GM06990 (cell line): ENCODE data around the gene ZC3H18.

Source experiments
- DNase-seq: peaks from one replicate; pipeline ENCODE4 v3.0.0-alpha.2; 2011; ENCODE audit not compliant: insufficient read length; ENCODE audit errors: extremely low read depth
- H3K27me3 ChIP-seq: replicated peaks from 2 replicates; pipeline ENCODE4 v1.6.0; 2011; ENCODE audit warnings: low read length; ENCODE audit not compliant: control insufficient read depth, insufficient read depth
- H3K36me3 ChIP-seq: 2 replicates; pipeline ENCODE4 v1.5.1; 2011; ENCODE audit warnings: low read length; ENCODE audit not compliant: control insufficient read depth, insufficient read depth
- H3K4me3 ChIP-seq: replicated peaks from 2 replicates; pipeline ENCODE4 v1.5.1; 2011; ENCODE audit warnings: low read depth, mild to moderate bottlenecking, control low read depth, low read length
- TF ChIP-seq, protein P1 (sequence below): IDR thresholded peaks from 2 replicates; pipeline ENCODE4 v1.5.1; 2011; ENCODE audit warnings: low read length, control low read depth, mild to moderate bottlenecking, inconsistent platforms; ENCODE audit not compliant: insufficient read depth, poor library complexity, severe bottlenecking

Gene ZC3H18

DNA sequence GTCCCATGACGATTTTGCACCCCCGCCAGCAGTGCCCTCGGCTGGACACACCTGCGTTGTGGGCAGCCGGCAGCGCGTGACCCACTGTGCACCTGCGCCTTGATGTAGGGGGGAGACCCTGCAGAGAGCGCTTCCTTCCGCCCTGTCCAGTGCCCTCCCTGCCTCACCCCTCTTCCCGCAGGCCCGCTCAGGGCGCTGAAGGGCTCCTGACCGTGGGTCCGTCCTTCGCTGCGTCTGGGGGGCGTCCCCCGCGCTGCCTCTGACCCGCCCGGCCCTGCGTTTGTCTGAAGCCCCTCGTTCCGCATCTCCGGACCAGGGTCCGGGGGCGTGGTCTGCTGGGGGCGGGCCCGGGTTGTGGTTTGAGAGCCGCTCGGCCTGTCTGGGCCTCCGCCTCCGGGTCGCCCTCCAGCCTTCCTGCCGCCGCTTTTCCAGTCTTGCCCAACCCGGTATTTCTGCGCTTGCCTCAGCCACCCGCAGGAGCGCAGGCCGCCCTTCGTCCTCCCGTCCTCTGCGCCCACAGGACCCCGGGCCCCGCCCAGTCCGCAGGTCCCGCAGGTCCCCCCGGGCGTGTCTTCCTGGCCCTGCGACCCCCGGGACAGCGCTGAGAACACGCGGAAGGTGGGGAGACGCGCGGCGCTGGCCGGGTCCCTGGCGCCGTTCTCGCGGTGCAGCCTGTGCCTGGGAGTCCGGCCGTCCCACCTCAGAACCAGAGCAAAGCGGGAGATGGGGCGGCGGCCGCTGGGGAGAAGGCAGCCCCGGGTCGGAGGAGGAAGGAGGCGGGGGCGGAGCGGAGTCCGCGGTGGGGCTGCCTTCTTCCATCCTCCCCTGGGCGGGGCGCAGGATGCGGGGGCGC, 64.2 kb downstream of the ZC3H18 start:
- Histone ChIP-seq H3K27me3 (peaks cover 7% of the 10 kb centered on the region; the same call in 1 of the 2 replicates), H3K36me3 (peaks cover 8% of the 10 kb centered on the region), H3K4me3 (peak overlapping the region; percentile 66)
- TF ChIP-seq, protein P1, sequence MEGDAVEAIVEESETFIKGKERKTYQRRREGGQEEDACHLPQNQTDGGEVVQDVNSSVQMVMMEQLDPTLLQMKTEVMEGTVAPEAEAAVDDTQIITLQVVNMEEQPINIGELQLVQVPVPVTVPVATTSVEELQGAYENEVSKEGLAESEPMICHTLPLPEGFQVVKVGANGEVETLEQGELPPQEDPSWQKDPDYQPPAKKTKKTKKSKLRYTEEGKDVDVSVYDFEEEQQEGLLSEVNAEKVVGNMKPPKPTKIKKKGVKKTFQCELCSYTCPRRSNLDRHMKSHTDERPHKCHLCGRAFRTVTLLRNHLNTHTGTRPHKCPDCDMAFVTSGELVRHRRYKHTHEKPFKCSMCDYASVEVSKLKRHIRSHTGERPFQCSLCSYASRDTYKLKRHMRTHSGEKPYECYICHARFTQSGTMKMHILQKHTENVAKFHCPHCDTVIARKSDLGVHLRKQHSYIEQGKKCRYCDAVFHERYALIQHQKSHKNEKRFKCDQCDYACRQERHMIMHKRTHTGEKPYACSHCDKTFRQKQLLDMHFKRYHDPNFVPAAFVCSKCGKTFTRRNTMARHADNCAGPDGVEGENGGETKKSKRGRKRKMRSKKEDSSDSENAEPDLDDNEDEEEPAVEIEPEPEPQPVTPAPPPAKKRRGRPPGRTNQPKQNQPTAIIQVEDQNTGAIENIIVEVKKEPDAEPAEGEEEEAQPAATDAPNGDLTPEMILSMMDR = no peak
- peak; percentile 77 for DNase-seq

DNA sequence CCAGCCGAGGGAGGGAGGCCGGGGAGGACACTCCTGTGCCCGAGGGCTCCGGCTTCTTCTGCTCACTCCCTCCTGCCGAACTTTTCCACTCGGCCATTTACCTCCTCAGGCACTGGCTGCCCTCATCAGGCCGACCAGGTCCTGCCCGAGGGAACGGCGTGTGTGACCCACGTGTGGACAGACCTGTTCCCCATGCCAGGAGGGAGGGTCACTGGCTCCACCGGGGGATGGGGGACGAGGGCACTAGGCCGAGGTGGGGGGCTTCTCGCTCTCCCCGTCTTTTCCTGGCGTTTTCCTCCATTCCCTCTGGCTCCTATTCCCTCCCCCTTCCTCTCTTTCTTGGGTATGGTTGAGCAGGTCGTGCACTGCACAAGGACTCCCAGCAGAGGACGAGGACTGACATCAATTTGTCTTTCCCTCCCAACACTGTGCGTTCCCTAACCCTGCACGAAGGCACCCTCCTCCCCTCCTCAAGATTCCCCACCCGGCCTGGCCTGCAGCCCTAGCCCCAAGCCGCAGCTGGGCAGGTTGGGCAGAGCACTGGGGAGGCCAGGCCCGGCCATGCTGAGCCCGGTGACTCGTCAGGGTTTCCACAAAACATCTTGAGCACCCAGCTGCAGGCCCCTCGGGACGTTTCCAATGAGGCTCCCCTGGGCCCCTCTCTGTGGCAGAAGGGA, 64.9 kb downstream of the ZC3H18 start:
- TF ChIP-seq, protein P1 = peak; percentile 9
- H3K4me3 ChIP-seq = peak overlapping the region; percentile 66
- peaks cover 7% of the 10 kb centered on the region for H3K36me3 ChIP-seq
- peaks cover 9% of the 10 kb centered on the region for H3K27me3 ChIP-seq
- DNase-seq = no peak

DNA sequence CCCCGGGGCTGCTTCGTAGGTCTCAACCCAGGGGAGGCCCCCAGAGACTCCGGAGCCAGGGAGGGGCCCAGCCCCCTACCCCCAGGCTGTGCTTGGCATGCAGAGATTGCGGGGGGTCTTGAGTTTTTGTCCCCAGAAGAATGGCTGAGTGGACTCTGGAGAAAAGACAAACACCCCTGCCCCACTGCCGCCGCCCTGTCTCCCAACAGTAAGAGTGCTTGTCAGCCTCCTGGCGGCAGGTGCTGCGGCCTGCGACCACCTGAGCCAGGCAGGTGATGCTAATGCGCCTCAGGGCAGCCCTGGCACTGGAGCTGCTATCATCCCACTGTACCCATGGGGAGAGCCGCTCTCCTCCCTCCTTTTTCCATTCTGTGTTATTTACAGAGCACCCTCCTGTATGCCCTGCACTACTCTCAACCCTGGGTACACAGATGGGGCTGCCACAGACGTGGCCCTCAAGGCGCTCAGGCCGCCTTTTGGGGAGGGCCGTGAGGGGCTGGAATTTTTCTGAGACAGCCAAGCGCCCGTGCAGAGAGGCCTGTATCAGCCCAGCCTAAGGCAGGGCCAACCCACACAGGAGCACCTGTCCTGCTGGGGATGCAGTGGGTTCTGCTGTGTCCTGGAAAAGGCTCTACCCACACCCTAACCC, 65.6 kb downstream of the ZC3H18 start:
- TF ChIP-seq, protein P1 = no peak
- Histone ChIP-seq H3K27me3 (peaks cover 9% of the 10 kb centered on the region), H3K4me3 (no peak overlapping the region), H3K36me3 (peaks cover 5% of the 10 kb centered on the region)
- no peak for DNase-seq

DNA sequence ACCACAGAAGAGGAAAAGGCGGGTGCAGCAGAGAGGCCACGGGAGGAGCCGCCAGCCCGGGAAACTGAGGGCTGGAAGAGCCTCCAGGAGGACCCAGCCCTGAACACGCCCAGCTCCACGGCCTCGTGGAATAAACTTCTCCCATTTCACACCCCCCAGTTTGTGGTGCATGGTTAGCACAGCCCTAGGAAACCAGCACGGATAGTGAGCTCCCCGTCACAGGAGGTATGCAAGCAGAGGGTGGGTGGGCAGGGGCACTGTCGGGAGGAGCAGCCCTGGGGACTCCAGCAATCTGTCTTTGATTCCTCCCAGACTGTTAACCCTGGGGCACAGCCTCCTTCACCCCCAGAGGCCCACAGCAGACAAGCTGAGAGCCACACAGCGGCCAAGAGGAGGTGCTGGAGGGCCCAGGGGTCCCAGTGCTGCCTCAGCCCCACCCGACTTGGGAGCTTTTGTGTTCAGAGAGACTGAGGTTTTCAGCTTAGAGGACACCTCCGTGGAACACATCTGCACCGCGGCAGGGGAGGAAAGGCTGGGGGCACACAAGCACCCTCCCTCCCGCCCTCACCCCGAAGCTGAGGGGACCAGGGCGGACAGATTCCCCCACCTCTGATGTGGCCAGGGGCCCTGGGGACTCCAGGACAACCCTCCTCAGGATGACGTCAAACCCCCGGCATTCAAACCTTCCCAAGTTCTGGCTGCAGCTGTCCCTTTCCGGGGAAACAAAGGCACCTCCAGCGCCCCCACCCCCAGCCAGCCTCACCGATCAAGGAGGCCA, 66.5 kb downstream of the ZC3H18 start:
- H3K36me3 ChIP-seq = peaks cover 1% of the 10 kb centered on the region
- DNase-seq = no peak
- peaks cover 9% of the 10 kb centered on the region for H3K27me3 ChIP-seq
- H3K4me3 ChIP-seq = no peak overlapping the region
- TF ChIP-seq, protein P1 = no peak
